HepG2 (cell line): ENCODE data around the gene YY1. TPM values are rescaled to one million over a fixed set of nuclear protein-coding genes. Genes with fewer than 3 reads are reported as not detected.

ENCODE experiments used
- FOXC1 ChIP-seq: sonication (generic); formaldehyde crosslinking; IDR thresholded peaks from 2 replicates; pipeline ENCODE4 v1.8.0; 2022; ENCODE audit warnings: mild to moderate bottlenecking, missing genetic modification reagents, borderline replicate concordance
- FOXK2 ChIP-seq: fragments of 450-650 bp; IDR thresholded peaks from 2 replicates; pipeline ENCODE4 v1.6.1; 2016
- MTF1 ChIP-seq: sonication (generic); formaldehyde crosslinking; IDR thresholded peaks from 2 replicates; pipeline ENCODE4 v1.5.0; 2020; ENCODE audit warnings: missing genetic modification reagents
- NFKB2 ChIP-seq: sonication (generic); formaldehyde crosslinking; IDR thresholded peaks from 2 replicates; pipeline ENCODE4 v1.4.0; 2020; ENCODE audit warnings: missing genetic modification reagents, borderline replicate concordance
- ZBTB14 ChIP-seq: sonication (generic); formaldehyde crosslinking; IDR thresholded peaks from 2 replicates; pipeline ENCODE4 v1.4.0; 2020; ENCODE audit warnings: missing genetic modification reagents
- ZHX2 ChIP-seq, 2 experiments: sonication (generic) in 1 of 2; formaldehyde crosslinking in 1 of 2; IDR thresholded peaks; 2 replicates each; pipeline versions ENCODE4 v1.6.1 to v1.9.0; 2014 to 2022; ENCODE audit warnings: antibody characterized with exemption in 1 of 2, borderline replicate concordance in 1 of 2, inconsistent platforms in 1 of 2, low read depth in 1 of 2, missing genetic modification reagents in 1 of 2
- ZNF224 ChIP-seq: sonication (generic); formaldehyde crosslinking; IDR thresholded peaks from 2 replicates; pipeline ENCODE4 v1.5.0; 2020; ENCODE audit warnings: mild to moderate bottlenecking, missing genetic modification reagents
- ZNF232 ChIP-seq: sonication (generic); formaldehyde crosslinking; IDR thresholded peaks from 2 replicates; pipeline ENCODE4 v1.4.0; 2020; ENCODE audit warnings: missing genetic modification reagents, borderline replicate concordance
- ZNF678 ChIP-seq: sonication (generic); formaldehyde crosslinking; IDR thresholded peaks from 2 replicates; pipeline ENCODE4 v1.4.0; 2020; ENCODE audit warnings: mild to moderate bottlenecking, missing genetic modification reagents
- ZNF746 ChIP-seq: sonication (generic); formaldehyde crosslinking; IDR thresholded peaks from 2 replicates; pipeline ENCODE4 v1.8.0; 2022; ENCODE audit warnings: mild to moderate bottlenecking, missing genetic modification reagents
- ZNF878 ChIP-seq: sonication (generic); formaldehyde crosslinking; IDR thresholded peaks from 2 replicates; pipeline ENCODE4 v1.8.1; 2023; ENCODE audit warnings: mild to moderate bottlenecking, missing genetic modification reagents, moderate library complexity
- polyA plus RNA-seq, 8 experiments: library from polyadenylated mRNA; depleted of rRNA in 3 of 8; stranded (reverse) in 7 of 8; unstranded in 1 of 8; fragments of >200 nt; fragmentation: Illumina TruSeq in 4 of 8; extraction: Trizol in 4 of 8; gene quantifications; 2 replicates each; pipeline versions ENCODE4 v1.2.1 to v1.2.3, GENCODE V29; 2011 to 2016; ENCODE audit warnings: low read depth in 4 of 8, missing spikeins in 1 of 8, mixed read lengths in 1 of 8; ENCODE audit not compliant: insufficient read depth in 1 of 8
- total RNA-seq, 5 experiments: library from RNA; depleted of rRNA; stranded (reverse); fragments of >200 nt; fragmentation: Illumina TruSeq; extraction: Trizol; gene quantifications; 2 replicates each; pipeline ENCODE4 v1.2.3, GENCODE V29; 2016; ENCODE audit warnings: low read depth in 1 of 5
- TF ChIP-seq, protein P1 (sequence below): sonication (generic); formaldehyde crosslinking; conservative IDR thresholded peaks from 2 replicates; pipeline ENCODE4 v1.4.0; 2020; ENCODE audit warnings: missing genetic modification reagents
- TF ChIP-seq, protein P2 (sequence below): sonication (generic); formaldehyde crosslinking; IDR thresholded peaks from 2 replicates; pipeline ENCODE4 v1.4.0; 2020; ENCODE audit warnings: missing genetic modification reagents

YY1 gene
- total and polyA plus RNA-seq, 2 of the 13 experiments (the other 11 are each of a cell fraction or from before 2014, with no cell fraction given) = 29.4 to 68.1 TPM

DNA sequence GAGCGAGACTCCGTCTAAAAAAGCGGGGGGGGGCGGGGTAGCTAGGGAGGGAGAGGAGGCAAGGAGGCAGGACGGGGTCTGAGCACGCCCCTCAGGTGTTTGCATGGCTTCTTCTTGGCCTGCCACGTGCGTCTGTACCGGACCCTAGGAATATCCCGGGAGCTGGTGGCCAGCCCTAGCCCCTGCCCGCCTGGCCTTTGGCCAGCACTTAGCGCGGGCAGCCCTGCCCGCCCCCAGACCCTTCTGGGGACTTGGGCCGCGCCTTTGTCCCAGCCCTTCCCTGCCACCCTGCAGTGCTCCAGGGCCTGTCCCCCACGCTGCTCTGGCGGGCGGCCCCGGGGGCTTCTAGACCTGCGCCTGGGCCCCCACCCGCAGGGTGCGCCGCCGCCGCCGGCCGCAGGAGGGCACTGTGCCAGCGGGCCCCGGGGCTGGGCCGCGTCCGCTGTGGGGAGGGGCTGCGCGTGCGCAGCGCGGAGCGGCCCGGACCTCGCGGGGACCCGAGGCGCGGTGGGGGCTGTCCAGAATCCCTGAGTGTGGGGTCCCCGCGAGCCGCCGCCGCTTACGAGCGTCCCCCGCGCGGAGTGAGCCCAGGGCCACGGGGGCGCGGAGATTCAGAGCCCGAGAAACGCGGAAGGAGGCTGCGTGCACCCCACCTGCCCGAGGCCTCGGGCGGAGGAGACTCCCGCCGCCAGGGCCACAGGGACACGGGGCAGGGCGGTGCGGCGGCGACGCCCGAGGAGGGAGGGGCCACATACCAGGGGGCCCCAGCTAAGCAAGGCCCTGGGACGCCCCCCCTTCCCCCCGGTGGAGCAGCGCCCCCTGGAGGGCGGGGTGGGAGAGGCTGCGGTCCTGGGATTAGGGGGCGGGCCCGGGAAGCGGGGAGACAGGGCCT lies 46.3 kb downstream of the YY1 start (continued):
- TF ChIP-seq, protein P1, sequence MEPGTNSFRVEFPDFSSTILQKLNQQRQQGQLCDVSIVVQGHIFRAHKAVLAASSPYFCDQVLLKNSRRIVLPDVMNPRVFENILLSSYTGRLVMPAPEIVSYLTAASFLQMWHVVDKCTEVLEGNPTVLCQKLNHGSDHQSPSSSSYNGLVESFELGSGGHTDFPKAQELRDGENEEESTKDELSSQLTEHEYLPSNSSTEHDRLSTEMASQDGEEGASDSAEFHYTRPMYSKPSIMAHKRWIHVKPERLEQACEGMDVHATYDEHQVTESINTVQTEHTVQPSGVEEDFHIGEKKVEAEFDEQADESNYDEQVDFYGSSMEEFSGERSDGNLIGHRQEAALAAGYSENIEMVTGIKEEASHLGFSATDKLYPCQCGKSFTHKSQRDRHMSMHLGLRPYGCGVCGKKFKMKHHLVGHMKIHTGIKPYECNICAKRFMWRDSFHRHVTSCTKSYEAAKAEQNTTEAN (CRISPR knock-in tag) = peak; percentile 60
- TF ChIP-seq ZNF878 (CRISPR knock-in tag) (no peak), MTF1 (0 out of 2 replicates have a peak, but pooled peaks have one; percentile 59), ZNF224 (CRISPR knock-in tag) (no peak; the same call in 1 of the 2 replicates), ZNF678 (CRISPR knock-in tag) (peak; percentile 30; the same call in 1 of the 2 replicates), ZBTB14 (peak; percentile 53), FOXC1 (CRISPR knock-in tag) (peak; percentile 83; the same call in 1 of the 2 replicates), FOXK2 (no peak), ZHX2 (IDR thresholded peaks at IDR 0.05; ENCODE audit: low read depth) (no peak), ZHX2 (CRISPR knock-in tag; IDR thresholded peaks at IDR 0.05; ENCODE audit: borderline replicate concordance) (peak; percentile 93), ZNF232 (0 out of 2 replicates have a peak, but pooled peaks have one; percentile 58), ZNF746 (CRISPR knock-in tag) (0 out of 2 replicates have a peak, but pooled peaks have one; percentile 72), NFKB2 (CRISPR knock-in tag) (peak; percentile 79; the same call in 1 of the 2 replicates)
- TF ChIP-seq, protein P2, sequence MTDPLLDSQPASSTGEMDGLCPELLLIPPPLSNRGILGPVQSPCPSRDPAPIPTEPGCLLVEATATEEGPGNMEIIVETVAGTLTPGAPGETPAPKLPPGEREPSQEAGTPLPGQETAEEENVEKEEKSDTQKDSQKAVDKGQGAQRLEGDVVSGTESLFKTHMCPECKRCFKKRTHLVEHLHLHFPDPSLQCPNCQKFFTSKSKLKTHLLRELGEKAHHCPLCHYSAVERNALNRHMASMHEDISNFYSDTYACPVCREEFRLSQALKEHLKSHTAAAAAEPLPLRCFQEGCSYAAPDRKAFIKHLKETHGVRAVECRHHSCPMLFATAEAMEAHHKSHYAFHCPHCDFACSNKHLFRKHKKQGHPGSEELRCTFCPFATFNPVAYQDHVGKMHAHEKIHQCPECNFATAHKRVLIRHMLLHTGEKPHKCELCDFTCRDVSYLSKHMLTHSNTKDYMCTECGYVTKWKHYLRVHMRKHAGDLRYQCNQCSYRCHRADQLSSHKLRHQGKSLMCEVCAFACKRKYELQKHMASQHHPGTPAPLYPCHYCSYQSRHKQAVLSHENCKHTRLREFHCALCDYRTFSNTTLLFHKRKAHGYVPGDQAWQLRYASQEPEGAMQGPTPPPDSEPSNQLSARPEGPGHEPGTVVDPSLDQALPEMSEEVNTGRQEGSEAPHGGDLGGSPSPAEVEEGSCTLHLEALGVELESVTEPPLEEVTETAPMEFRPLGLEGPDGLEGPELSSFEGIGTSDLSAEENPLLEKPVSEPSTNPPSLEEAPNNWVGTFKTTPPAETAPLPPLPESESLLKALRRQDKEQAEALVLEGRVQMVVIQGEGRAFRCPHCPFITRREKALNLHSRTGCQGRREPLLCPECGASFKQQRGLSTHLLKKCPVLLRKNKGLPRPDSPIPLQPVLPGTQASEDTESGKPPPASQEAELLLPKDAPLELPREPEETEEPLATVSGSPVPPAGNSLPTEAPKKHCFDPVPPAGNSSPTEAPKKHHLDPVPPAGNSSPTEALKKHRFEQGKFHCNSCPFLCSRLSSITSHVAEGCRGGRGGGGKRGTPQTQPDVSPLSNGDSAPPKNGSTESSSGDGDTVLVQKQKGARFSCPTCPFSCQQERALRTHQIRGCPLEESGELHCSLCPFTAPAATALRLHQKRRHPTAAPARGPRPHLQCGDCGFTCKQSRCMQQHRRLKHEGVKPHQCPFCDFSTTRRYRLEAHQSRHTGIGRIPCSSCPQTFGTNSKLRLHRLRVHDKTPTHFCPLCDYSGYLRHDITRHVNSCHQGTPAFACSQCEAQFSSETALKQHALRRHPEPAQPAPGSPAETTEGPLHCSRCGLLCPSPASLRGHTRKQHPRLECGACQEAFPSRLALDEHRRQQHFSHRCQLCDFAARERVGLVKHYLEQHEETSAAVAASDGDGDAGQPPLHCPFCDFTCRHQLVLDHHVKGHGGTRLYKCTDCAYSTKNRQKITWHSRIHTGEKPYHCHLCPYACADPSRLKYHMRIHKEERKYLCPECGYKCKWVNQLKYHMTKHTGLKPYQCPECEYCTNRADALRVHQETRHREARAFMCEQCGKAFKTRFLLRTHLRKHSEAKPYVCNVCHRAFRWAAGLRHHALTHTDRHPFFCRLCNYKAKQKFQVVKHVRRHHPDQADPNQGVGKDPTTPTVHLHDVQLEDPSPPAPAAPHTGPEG = peak; percentile 46; the same call in 1 of the 2 replicates
